SHP77 treated with DMSO at 0.1 percent for 48 hours (cell line): ENCODE data around the gene PRKN.

Experiments
- DNase-seq: peaks from one replicate; lab custom pipeline; 2025; lab: John Stamatoyannopoulos, UW

Gene PRKN

DNA sequence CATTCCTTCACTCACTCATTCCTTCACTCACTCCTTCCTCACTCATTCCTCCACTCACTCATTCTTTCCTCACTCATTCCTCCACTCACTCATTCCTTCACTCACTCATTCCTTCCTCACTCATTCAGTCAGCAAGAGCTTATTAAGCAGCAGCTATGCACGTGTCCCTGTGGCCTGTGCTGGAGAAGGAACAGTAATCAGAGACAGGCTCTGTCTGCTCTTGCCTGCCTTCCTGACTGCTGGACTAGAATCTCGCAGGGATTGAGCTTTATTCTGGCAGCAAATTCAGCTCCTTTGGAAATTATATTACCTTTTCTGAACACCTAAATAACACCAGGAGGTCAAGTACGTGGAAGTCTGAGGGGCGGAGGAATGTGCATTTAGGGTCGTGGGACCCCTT lies 1314.8 kb downstream of the PRKN start:
- no peak for DNase-seq

DNA sequence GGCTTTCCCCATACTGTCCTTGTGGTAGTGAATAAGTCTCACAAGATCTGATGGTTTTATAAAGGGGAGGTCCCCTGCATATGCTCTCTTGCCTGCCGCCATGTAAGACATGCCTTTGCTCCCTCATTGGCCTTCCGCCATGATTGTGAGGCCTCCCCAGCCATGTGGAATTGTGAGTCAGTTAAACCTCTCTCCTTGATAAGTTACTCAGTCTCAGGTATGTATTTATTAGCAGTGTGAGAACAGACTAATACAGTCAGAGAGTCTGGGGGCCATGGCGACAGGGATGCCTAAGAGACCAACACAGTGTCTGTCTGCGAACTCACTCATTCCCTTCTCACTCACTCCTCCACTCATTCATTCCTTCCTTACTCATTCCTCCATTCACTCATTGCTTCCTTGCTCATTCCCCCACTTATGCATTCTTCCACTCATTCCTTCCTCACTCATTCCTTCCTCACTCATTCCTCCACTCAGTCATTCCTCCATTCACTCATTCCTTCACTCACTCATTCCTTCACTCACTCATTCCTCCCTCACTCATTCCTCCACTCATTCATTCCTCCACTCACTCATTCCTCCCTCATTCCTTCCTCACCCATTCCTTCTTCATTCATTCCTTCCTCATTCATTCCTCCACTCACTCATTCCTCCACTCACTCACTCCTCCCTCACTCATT lies 1316.2 kb downstream of the PRKN start:
- no peak for DNase-seq

DNA sequence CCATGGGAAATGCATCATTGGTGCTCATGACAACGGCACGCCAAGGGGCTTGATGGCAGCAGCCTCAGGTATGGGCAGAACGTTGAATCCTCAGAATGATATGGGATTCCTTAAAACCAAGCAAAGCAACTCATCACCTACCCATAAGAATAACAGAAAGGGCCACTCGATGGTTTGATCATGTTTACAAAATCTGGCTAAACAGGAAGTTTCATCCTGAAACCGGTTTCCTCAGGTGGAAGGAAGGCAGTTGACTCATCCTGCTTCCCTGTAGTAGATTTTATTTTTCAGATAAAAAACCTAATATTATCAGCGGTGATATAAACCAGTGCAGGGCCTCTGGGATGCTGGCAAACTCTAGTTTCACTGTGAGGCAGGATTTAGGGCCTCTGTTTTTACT lies 1316.8 kb downstream of the PRKN start:
- DNase-seq = no peak

DNA sequence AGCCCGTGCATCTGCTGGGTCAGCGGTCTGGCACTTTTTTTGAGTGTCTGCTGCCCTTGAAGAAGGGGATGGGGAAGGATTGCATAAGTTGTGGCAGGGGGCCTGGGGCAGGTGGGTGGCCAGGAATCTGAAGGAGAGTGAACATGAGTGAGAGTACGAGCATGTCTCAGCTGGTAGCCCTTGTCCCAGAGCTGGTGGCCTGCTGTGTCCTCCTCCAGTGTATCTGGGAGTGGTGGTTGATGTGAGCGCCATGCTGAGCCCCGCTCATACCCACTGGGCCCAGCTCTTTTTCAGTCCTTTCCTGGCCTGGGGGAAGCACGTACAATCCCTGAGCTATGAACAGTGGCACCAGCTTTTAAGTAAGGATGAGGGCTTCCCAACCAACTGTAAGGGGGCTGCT lies 1317.5 kb downstream of the PRKN start:
- DNase-seq = no peak

DNA sequence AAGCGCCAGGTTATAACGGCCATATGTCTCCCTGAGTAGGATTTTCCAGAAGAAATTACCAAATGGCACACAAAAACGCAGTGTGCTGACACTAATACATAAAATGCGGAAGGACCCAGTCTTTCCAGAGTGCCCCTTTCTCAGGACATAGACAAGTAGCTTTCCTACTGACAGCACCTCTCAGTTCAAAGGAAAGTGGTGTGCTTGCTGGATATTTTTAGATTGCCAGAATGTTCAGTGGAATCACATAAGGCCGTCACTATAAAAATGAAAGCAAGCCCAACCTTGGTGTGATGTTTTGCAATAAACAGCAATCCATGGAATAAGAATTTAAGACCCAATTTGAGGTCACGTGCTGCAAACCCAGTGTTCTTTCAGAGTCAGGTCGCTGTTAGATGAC lies 1318.2 kb downstream of the PRKN start:
- DNase-seq = no peak

DNA sequence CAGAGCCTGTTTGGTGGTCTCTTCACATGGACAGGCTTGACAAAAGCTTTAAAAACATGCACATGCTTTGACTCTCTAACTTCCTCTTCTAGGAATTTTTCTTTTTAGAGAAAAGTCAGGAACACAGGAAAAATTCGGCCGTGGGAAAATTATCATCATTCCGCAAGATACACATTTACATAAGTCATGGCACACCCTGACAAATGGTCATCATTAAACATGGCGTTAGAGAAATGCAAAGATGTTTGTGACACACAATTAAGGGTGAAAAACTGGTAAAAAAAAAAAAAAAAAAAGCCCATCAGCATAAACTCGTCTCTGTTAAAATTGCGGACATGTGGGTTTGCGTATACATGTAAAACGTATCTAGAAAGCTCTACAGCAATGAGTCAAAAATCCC lies 1319.5 kb downstream of the PRKN start:
- no peak for DNase-seq

DNA sequence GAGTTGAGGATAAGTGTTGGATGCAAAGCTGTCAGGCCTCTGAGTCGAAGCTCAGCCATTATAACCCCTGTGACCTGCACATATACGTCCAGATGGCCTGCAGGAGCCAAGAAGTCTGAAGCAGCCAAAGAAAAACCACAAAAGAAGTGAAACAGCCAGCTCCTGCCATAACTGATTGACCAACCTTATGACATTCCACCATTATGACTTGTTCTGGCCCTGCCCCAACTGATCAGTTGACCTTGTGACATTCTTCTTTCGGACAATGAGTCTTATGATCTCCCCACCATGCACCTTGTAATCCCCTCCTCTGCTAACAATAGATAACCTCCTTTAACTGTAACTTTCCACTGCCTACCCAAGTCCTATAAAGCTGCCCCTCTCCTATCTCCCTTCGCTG lies 1320.0 kb downstream of the PRKN start:
- no peak for DNase-seq

DNA sequence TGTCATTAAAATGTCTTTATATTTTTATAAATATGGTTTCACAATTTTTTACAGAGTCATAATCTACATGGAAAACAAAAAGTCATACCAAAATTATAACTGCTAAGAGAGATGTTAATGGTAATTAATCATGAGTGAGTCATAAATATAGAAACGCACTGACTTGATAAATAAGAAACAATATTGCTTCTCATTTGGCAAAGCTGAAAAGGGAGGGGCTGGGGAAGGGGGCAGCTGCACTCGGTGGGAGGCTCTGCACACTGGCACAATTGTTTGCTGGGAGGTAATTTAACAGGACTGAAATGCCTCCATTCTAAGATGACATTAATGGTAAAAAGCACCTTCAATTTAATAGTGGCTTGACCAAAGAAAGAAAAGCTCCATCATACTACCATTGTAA lies 1320.5 kb downstream of the PRKN start:
- DNase-seq = no peak

DNA sequence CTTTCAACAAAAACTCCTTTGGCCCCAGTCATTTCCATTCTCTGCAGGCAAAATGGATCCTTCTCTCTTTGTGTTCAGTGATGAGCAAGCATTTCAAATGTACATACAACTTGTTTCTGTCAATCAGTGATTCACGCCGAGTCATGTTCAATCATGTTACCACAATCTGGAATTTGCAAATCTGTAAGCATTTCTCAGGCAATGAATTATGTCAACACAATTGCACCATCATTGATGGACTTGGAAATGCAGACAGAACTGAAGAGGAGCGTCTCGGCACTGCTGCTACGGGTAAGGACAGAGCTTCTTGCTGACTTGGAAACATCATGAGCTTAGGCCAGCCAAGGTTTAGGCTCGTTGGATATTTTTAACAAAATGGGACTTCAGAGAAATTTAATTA lies 1320.9 kb downstream of the PRKN start:
- no peak for DNase-seq

DNA sequence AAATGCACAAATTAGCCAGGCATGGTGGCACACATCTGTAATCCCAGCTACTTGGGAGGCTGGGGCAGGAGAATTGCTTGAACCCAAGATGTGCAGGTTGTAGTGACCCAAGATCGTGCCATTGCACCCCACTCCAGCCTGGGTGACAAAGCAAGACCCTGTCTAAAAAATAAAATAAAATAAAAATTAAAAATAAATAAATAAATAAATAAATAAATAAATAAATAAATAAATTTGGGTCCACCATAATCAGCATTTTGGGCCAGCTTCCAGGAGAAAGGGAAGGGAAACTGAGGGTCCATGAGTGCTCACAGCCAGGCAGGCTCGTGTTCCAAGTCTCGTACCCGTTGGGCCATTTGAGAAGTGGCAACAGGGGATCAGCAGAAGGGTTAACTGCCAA lies 1322.1 kb downstream of the PRKN start:
- no peak for DNase-seq

DNA sequence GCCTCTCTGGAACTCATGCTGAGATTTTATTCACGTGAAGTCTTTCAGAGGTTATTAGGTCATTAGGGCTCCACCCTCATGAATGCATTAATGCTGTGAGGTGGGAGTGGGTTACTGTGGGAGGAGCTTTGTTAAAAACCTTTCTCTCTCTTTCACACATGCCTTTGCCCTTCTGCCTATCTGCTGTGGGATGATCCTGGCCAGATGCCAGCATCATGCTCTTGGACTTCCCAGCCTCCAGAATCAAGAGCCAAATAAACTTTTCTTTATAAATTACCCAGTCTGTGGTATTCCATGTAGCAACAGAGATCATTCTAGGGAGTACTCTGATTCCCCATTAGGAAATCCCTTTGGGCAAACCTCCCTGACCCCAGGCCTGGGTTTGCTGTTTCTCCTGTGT lies 1323.8 kb downstream of the PRKN start:
- DNase-seq = no peak

DNA sequence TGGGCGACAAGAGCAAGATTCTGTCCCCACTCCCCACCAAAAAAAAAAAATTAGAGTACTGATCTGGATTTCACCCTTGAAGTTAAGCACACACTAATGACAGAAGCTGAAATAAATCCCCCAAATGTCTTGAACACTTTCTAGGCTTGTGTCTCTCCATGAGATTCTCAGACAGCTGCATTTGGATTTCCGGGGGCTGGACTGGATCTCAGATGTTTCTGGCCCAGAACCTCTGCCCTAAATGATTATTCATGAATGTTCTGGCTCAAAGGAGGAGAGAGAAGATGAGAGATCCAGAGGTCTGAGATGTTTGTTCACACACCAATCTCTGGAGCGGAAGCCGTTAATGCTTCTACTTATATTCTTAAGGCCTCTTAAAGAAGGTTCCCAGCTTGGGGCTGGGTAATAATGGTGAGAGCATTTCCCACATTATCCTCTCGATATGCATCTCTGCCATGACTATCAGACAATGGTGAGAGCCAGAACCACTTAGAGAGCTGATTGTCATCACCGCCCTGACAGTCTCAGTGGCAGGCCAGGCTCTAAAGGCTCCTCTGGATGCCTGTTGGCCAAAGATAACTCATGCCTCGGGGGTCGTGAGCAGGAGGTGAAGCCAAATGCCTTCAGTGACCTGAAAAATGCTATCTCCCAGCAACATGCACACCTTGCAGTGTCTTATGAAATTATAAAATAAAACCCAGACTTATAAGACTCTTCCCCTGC lies 1325.8 kb downstream of the PRKN start:
- DNase-seq = no peak

DNA sequence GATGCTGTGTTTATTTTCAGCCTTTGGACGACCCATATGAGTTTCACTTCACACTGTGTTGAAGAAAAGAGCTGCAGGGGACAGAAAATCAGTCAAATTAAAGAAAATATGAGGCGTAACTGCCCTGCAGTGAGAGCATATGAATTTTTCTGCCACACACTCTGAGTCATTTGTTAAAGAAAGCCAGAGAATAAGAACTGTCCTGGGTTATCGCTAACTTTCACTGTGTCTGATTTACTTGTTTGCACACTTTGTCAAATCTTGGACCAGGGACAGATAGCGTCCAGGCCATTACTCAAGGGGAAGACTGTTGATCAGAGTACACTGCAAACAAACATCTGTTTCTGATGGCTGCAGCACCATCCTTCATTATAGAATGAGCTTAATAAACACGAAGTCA lies 1326.9 kb downstream of the PRKN start:
- no peak for DNase-seq

DNA sequence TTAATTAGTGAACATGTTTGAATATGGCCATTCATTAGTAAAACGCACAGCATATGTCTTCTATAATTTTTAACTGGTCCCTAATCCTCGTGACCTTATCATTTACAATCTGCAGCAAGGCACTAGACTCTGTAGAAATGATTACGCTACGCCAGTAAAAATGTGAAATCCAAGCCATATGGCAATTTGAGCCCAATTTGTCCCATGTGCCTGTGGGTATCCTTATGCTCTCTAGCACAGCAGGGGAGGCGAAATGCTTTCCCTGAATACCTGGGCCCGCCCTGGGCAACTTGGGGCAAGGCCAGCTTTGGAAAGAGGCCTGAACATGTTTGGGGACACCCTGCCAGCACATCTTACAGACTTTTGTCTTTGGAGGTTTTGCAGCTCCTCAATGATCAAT lies 1331.0 kb downstream of the PRKN start:
- no peak for DNase-seq

DNA sequence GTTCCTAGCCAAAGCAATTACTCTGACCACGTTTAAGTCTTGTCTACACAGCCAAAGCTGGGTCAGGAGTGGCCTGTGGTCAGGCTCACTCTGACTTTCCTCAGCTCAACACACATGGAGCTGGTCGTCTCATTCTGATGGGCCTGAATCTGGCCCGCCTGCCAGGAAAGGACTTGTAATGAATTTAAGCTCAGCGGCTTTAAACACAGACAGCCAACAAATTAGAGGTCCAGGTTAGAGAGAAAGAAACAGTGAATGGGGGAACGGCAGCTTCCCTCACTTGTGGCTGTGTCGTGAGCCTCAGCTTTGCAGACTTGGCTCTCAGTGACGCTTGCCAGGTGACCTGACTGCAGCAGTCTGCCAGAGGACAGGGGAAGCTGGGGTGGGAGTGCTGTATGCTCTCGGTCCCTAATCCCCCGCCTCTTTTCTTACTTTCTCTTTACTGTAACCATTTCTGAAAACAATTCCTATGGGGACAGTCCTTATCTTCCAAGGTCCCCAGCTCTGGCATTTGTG lies 1331.8 kb downstream of the PRKN start:
- no peak for DNase-seq

DNA sequence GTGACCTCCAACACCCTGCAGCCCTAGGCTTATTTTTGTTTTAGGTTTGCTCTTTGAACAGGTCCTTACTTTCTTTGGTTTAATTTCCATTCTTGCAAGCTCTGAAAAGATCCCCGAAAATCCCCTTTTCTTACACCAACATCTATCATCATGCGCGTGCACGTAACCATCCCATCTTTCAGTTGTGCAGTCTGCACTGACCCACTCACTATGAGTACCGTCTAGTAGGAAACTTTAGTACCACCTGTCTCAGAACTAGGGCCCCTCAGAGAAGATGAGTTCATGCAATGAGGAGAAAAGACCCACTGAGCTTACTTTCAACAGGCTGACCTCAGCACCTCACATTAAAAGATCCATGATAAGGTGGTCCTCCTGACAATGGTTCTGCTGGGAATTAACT lies 1333.1 kb downstream of the PRKN start:
- no peak for DNase-seq

DNA sequence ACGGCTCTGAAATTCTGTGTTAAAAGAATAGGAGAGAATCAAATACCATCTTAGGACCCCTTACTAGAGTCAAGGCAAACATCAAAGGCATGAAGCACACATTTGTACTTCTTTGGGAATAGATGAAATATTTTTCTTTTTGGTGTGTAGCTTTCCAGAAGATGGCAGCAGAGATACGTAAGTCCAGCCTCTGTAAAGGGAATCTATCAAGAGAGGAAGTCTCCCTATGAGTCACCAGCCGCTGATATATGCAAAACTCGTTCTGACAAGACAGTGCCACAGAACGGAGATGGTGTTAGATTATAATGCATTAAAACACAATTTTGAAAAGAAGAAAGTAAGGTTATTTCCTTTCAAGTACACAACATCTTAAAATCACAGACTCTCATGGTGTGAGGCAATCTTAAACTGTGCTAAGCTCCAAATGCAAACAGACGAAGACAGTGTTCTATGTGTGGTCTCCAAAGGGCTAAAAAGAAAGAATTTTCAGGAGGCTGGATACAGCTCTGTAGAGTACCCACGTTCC lies 1333.7 kb downstream of the PRKN start:
- DNase-seq = peak; percentile 60

DNA sequence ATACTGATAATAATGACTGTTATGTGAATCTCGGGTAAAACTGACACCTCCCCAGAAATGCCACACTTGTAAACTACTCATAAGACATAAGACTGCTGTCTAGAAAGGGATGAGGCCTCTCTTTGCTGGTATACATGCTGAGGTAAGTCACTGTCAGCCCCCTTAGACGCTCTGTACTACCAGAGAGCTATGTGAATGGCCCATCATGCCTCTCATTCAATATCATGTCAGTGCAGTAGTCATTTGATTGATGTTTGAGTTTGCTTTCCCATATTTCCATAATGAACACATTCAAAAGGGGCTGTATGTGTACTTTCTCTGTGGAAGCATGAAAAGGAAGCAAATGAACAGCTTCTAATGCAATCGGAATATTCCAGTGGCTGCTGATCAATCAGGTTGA lies 1334.3 kb downstream of the PRKN start:
- no peak for DNase-seq

DNA sequence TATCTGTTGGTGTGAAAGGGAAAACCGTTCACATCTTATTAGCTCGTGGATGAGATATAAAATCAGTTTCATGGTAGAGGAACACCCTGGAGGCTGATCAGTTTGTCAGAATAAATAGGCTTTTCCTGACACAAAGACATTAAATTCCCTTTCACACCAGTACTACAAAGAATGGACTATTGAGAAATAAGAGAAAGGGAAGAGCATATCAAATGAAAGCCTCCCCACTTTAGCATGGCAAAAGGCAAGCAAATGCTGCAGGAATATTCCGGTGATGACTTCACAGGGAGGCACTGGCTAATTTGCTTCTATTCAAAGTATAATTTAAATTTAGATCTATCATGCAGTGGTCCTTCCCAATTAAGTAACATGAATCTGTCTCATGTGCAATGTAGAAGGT lies 1337.8 kb downstream of the PRKN start:
- no peak for DNase-seq

DNA sequence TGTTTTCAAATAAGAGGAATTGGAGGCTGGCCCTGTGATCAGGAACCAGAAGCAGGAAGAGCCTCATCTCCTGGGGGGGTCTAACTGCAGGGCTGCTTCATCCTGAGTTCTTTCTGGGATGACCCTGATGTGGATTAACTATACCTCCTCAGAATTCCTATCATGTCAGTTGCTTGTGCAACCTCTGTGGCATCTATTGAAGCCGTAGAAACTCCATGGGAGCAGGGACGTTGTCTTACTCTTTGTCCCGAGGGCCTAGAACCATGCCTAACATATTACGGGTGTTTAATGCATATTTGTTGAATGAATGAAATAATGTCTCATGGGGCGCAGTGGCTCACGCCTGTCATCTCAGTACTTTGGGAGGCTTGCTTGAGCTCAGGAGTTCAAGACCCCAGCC lies 1343.6 kb downstream of the PRKN start:
- DNase-seq = no peak

DNA sequence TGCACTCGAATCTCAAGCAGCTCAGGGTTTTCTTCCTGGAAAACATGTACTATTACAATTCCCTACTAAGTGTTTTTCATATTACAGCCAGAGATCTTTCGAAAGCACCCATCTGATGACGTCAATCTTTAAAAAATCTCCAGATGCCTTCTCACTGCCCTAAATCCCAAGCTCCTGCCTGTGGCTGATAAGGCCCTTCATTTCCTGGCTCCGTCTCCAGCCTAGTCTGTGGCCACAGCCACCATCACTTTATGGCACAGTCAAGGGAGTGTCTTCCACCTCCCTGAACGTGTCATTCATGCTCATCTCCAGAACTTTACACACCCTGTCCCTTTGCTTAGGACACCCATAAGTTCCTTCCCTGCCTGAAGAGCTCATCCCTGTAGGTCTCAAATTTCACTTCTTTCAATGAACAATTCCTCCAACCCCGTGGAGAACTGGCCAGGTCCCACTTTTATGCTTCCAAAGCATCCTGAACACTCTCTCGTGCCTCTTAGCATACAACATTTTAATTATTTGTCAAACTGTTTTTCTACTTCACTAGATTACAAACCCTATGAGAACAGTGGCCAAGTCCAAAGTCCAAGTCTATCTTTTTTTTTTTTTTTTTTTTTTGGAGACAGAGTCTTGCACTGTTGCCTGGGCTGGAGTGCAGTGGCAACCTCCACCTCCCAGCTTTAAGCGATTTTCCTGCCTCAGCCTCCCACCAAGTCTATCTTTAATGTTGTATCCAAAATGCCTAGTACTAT lies 1347.6 kb downstream of the PRKN start:
- DNase-seq = no peak

DNA sequence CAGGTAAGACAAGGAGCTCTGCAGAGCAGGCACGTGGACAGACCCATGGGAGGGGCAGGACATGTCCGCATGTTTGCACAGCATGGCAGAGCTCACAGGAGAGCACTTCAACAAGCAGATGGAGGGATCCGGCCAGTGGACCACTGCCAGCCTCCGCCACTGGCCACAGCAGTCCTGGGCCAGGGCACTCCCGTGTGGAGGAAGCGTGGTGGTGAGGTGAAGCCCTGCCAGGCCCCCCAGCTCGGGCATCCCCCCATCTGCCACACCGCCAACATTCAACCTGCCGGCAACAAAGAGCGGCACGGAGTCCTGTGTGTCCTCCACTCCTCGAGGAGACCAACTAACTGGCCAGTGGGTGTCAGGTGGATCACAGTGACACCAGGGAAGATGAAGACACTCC lies 1349.5 kb downstream of the PRKN start:
- DNase-seq = no peak

DNA sequence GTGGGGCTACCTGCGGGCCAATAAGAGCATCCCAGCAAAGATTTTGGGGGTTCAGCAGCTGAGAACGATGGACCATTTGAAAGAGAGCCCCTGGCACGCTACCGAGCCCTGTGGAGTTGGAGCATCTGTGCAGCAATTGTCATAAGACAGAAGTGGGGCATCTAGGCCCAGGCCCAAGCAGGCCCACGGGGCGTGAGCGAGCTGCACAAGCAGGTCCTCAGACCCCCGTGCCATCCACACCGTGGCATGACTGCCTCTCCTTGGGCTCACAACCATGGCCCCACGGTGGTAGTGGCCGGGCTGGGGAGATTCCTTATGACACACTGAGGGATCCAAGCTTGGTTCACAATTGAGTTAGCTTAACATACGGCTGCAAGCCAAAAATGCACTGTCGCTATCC lies 1350.5 kb downstream of the PRKN start:
- no peak for DNase-seq
